CD4-positive, alpha-beta T cell (primary cell): ENCODE measurements around the gene LRRC2. TPM values are rescaled to one million over a fixed set of nuclear protein-coding genes. Genes with fewer than 3 reads are reported as not detected.

Source experiments
- ATAC-seq: fragments of 200-7000 bp; cut with Tn5 transposase; one replicate; pipeline ENCODE4 v1.10.0; 2022; ENCODE audit warnings: mild to moderate bottlenecking; ENCODE audit not compliant: poor library complexity
- CTCF ChIA-PET: fragments of 350-600 bp; sonication (Branson Sonifier 250); formaldehyde crosslinking; loops from one replicate; lab custom pipeline; 2021; ENCODE audit warnings: antibody characterized with exemption, inconsistent platforms; lab: Charles Lee
- POLR2A ChIA-PET: fragments of 350-600 bp; sonication (Branson Sonifier 250); formaldehyde crosslinking; loops from one replicate; lab custom pipeline; 2021; ENCODE audit warnings: antibody characterized with exemption, inconsistent platforms; lab: Charles Lee
- DNase-seq, 14 experiments: peaks; one replicate each; pipeline ENCODE4 v3.0.0-alpha.2; 2013 to 2020; ENCODE audit warnings: mixed read lengths in 2 of 14
- H3K27ac ChIP-seq, 2 donors: one replicate each; pipeline versions ENCODE4 v1.5.1 to v1.7.0; 2013; ENCODE audit warnings: low read length in 2 of 2, low read depth in 1 of 2, mild to moderate bottlenecking in 1 of 2
- H3K27me3 ChIP-seq, 2 experiments: 1 replicate in 1 of 2; 2 replicates in 1 of 2; pipeline versions ENCODE4 v1.6.1 to v1.7.0; 2013; ENCODE audit warnings: low read length in 2 of 2, control low read depth in 1 of 2, mild to moderate bottlenecking in 1 of 2, moderate library complexity in 1 of 2; ENCODE audit not compliant: insufficient read depth in 2 of 2, control insufficient read depth in 1 of 2
- H3K36me3 ChIP-seq: one replicate; pipeline ENCODE4 v1.6.1; 2013; ENCODE audit warnings: low read length, control low read depth; ENCODE audit not compliant: insufficient read depth
- H3K4me1 ChIP-seq: one replicate; pipeline ENCODE4 v1.6.1; 2013; ENCODE audit warnings: low read length, control low read depth; ENCODE audit not compliant: insufficient read depth
- H3K4me3 ChIP-seq: one replicate; pipeline ENCODE4 v1.5.1; 2013; ENCODE audit warnings: mild to moderate bottlenecking, low read length, moderate library complexity
- H3K9me3 ChIP-seq, 2 experiments: 1 replicate in 1 of 2; 2 replicates in 1 of 2; pipeline versions ENCODE4 v1.6.1 to v1.7.0; 2013; ENCODE audit warnings: low read length in 2 of 2, mild to moderate bottlenecking in 2 of 2, control low read depth in 1 of 2, moderate library complexity in 1 of 2; ENCODE audit not compliant: control insufficient read depth in 1 of 2, insufficient read depth in 1 of 2
- H3K27ac Mint-ChIP-seq: one replicate; pipeline ENCODE4 v1.8.0; 2020; ENCODE audit warnings: mixed read lengths
- H3K27me3 Mint-ChIP-seq: one replicate; pipeline ENCODE4 v1.8.0; 2021; ENCODE audit warnings: mixed read lengths
- H3K36me3 Mint-ChIP-seq: one replicate; pipeline ENCODE4 v1.8.0; 2021; ENCODE audit warnings: low read depth, mixed read lengths
- H3K4me1 Mint-ChIP-seq: one replicate; pipeline ENCODE4 v1.8.0; 2021; ENCODE audit warnings: low read depth, mixed read lengths
- H3K4me3 Mint-ChIP-seq: one replicate; pipeline ENCODE4 v1.8.0; 2020; ENCODE audit warnings: mild to moderate bottlenecking, mixed read lengths
- H3K9me3 Mint-ChIP-seq: one replicate; pipeline ENCODE4 v1.8.0; 2020; ENCODE audit warnings: mixed read lengths
- CTCF ChIP-seq: fragments of 200-600 bp; IDR thresholded peaks from one replicate; pipeline ENCODE4 v1.8.0; 2022; ENCODE audit warnings: antibody characterized with exemption, mild to moderate bottlenecking
- intact Hi-C, 2 experiments: fragments of 100-400 bp; cut with DNase I in 1 of 2; cut with micrococcal nuclease in 1 of 2; formaldehyde crosslinking; loops; one replicate each; pipeline versions ENCODE4 v1.15.1 to v1.9.0; 2023 to 2025; cut with DNase I, micrococcal nuclease
- total RNA-seq, 174 experiments: library from RNA in 2 of 174; stranded (reverse) in 2 of 174; gene quantifications; one replicate each; pipeline ENCODE4 v1.2.3 and lab custom pipeline; 2021 to 2026

Gene LRRC2
- total RNA-seq, 2 experiments from 2014 or later = 0.59 to 0.91 TPM

GRCh38 chr3:46468753-46469600, 97.1 kb downstream of the LRRC2 start:
- H3K9me3 Mint-ChIP-seq = no peaks in the 10 kb centered on the region
- ATAC-seq (no peak), DNase-seq (no peak)
- no peak for TF ChIP-seq CTCF
- Histone ChIP-seq H3K36me3 (no peaks in the 10 kb centered on the region), H3K27me3 (peaks cover 18 to 20% of the 10 kb centered on the region in 2 experiments), H3K4me1 (peaks cover 6% of the 10 kb centered on the region), H3K9me3 (peaks cover 0 to under 1% of the 10 kb centered on the region in 2 experiments), H3K4me3 (no peak overlapping the region), H3K27ac (no peak overlapping the region)
- no peak overlapping the region for H3K27ac Mint-ChIP-seq
- no peaks in the 10 kb centered on the region for H3K4me1 Mint-ChIP-seq
- intact Hi-C loops = no loop called here
- H3K36me3 Mint-ChIP-seq = no peaks in the 10 kb centered on the region
- ChIA-PET CTCF (no interaction called here), POLR2A (no interaction called here)
- peaks cover 52% of the 10 kb centered on the region for H3K27me3 Mint-ChIP-seq
- H3K4me3 Mint-ChIP-seq = no peak overlapping the region

GRCh38 chr3:46467562-46467961, 98.5 kb downstream of the LRRC2 start:
- H3K36me3 Mint-ChIP-seq = no peaks in the 10 kb centered on the region
- CTCF ChIA-PET = interaction anchor here (0.8 kb wide), 1 partner anchor 24 kb away, joined by 4 read pairs; no protein-coding TSS in a partner anchor
- DNase-seq = no peak
- peaks cover 55% of the 10 kb centered on the region for H3K27me3 Mint-ChIP-seq
- Histone ChIP-seq H3K27ac (no peak overlapping the region), H3K4me3 (no peak overlapping the region), H3K9me3 (peaks cover 0 to 12% of the 10 kb centered on the region in 2 experiments), H3K4me1 (peaks cover 6% of the 10 kb centered on the region), H3K36me3 (no peaks in the 10 kb centered on the region), H3K27me3 (peaks cover 27 to 32% of the 10 kb centered on the region in 2 experiments)
- no peaks in the 10 kb centered on the region for H3K4me1 Mint-ChIP-seq
- H3K27ac Mint-ChIP-seq = no peak overlapping the region
- no peak for TF ChIP-seq CTCF
- intact Hi-C loops = no loop called here
- no peaks in the 10 kb centered on the region for H3K9me3 Mint-ChIP-seq
- POLR2A ChIA-PET = no interaction called here
- no peak overlapping the region for H3K4me3 Mint-ChIP-seq
- no peak for ATAC-seq

- no peaks in the 10 kb centered on the region for H3K36me3 Mint-ChIP-seq
- H3K27ac ChIP-seq = no peak overlapping the region
- DNase-seq (no peak), ATAC-seq (no peak)
- H3K9me3 ChIP-seq = peaks cover 0 to 12% of the 10 kb centered on the region in 2 experiments
- no peak for TF ChIP-seq CTCF
- H3K36me3 ChIP-seq = no peaks in the 10 kb centered on the region
- H3K27me3 ChIP-seq = peaks cover 29 to 38% of the 10 kb centered on the region in 2 experiments
- H3K27me3 Mint-ChIP-seq = peaks cover 58% of the 10 kb centered on the region
- H3K4me1 ChIP-seq = peaks cover 6% of the 10 kb centered on the region
- CTCF ChIA-PET = interaction anchor here (0.8 kb wide), 1 partner anchor 23 kb away, joined by 4 read pairs; no protein-coding TSS in a partner anchor
- H3K4me3 ChIP-seq = no peak overlapping the region
- H3K9me3 Mint-ChIP-seq = no peaks in the 10 kb centered on the region
- POLR2A ChIA-PET = no interaction called here
- no peak overlapping the region for H3K27ac Mint-ChIP-seq
- intact Hi-C loops = no loop called here
- H3K4me3 Mint-ChIP-seq = no peak overlapping the region
- H3K4me1 Mint-ChIP-seq = no peaks in the 10 kb centered on the region
These were observed 99.2 kb downstream of the LRRC2 start for GRCh38 chr3:46466871-46467403.
